Natural killer cell treated with Interleukin-12 subunit alpha and Interleukin-12 subunit beta and Interleukin-15 and Interleukin-18, amount 100 ng/mL, for 72 hours (primary cell): ENCODE measurements around the gene ACHE. TPM values are rescaled to one million over a fixed set of nuclear protein-coding genes. Genes with fewer than 3 reads are reported as not detected.
"Not testable (repeated sequence)": the region's sequence is repeated elsewhere in the genome, so short reads cannot be mapped to it uniquely, and the experiment has no call there.

ENCODE experiments used
- ATAC-seq, 2 donors: fragments of 150-1000 bp; cut with Tn5 transposase in 1 of 2; sonication (Bioruptor Pico), chemical (Tn5 transposase) in 1 of 2; 2 replicates each; pipeline ENCODE4 v1.10.0; 2021
- DNase-seq: peaks from one replicate; pipeline ENCODE4 v3.0.0; 2022; ENCODE audit warnings: low spot score
- H3K27ac Mint-ChIP-seq, 2 donors: 1 replicate in 1 of 2; 2 replicates in 1 of 2; pipeline ENCODE4 v1.8.0; 2022; ENCODE audit warnings: mixed read lengths in 2 of 2, mild to moderate bottlenecking in 1 of 2, moderate library complexity in 1 of 2
- H3K27me3 Mint-ChIP-seq, 2 donors: 1 replicate in 1 of 2; 2 replicates in 1 of 2; pipeline ENCODE4 v1.8.0; 2022; ENCODE audit warnings: mixed read lengths in 2 of 2
- H3K36me3 Mint-ChIP-seq: one replicate; pipeline ENCODE4 v1.8.0; 2022; ENCODE audit warnings: mixed read lengths
- H3K4me1 Mint-ChIP-seq, 2 donors: 1 replicate in 1 of 2; 2 replicates in 1 of 2; pipeline ENCODE4 v1.8.0; 2022; ENCODE audit warnings: low read depth in 2 of 2, mixed read lengths in 2 of 2, mild to moderate bottlenecking in 1 of 2
- H3K4me3 Mint-ChIP-seq: one replicate; pipeline ENCODE4 v1.8.0; 2022; ENCODE audit warnings: mixed read lengths
- H3K9me3 Mint-ChIP-seq: 2 replicates; pipeline ENCODE4 v1.8.0; 2022; ENCODE audit warnings: mixed read lengths
- total RNA-seq, 2 donors: library from RNA; stranded (reverse); gene quantifications; one replicate each; pipeline ENCODE4 v1.2.3, GENCODE V29; 2022

Gene ACHE
- total RNA-seq, 2 donors from 2014 or later = 0.64 to 0.73 TPM

DNA sequence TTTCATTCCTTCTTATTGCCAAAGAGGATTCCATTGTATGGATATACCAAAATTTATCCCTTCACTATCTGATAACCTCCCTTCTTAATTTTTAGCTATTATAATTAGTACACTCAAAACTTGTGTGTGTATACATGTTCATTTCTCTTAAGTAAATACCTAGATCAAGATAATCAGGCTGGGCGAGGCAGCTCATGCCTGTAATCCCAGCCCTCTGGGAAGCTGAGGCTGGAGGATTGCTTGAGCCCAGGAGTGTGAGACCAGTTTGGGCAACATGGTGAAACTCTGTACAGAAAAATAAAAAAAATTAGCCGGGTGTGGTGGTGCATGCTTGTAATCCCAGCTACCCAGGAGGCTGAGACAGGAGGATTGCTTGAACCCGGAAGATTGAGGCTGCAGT, 15.8 kb upstream of the ACHE start:
- H3K27ac Mint-ChIP-seq = no peak overlapping the region
- peaks cover 0 to 7% of the 10 kb centered on the region in 2 donors for H3K27me3 Mint-ChIP-seq
- no peak for DNase-seq
- no peaks in the 10 kb centered on the region for H3K9me3 Mint-ChIP-seq
- H3K4me1 Mint-ChIP-seq = no peaks in the 10 kb centered on the region
- no peak for ATAC-seq
- no peak overlapping the region for H3K4me3 Mint-ChIP-seq
- H3K36me3 Mint-ChIP-seq = no peaks in the 10 kb centered on the region

DNA sequence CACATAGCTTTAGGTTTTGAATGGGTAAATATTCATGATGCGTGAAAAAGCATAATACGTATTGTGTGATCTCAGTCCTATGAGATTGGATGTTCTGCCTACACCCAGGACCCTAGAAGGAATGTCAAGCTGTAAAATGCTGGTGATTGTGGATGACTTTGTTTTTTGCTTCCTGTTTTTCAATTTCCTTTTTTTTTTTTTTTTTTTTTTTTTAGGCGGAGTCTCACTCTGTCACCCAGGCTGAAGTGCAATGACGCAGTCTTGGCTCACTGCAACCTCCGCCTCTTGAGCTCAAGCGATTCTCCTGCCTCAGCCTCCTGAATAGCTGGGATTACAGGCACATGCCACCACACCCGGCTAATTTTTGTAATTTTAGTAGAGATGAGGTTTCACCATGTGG, 14.8 kb upstream of the ACHE start:
- H3K4me3 Mint-ChIP-seq, ATAC-seq, H3K4me1 Mint-ChIP-seq, H3K27ac Mint-ChIP-seq, H3K36me3 Mint-ChIP-seq, DNase-seq, H3K27me3 Mint-ChIP-seq, H3K9me3 Mint-ChIP-seq: not testable (repeated sequence)

DNA sequence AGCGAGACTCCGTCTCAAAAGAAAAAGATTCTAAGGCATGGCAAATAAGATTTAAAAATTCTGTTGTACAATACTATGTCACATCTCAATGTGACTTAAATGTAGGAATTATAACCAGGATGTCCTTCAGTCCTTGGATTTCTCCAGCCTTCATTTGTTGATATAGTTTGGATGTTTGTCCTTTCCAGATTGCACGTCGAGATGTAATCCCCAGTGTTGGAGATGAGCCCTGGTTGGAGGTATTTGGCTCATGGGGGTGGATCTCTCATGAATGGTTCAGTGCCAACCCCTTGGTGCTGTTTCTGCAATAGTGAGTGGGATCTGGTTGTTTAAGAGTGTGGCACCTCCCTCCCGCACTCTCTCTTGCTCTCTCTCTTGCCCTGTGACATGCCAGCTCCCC, 12.8 kb upstream of the ACHE start:
- H3K27me3 Mint-ChIP-seq = peaks cover 0 to 3% of the 10 kb centered on the region in 2 donors
- no peaks in the 10 kb centered on the region for H3K36me3 Mint-ChIP-seq
- DNase-seq (no peak), ATAC-seq (no peak)
- no peak overlapping the region for H3K27ac Mint-ChIP-seq
- H3K4me3 Mint-ChIP-seq = no peak overlapping the region
- H3K4me1 Mint-ChIP-seq = no peaks in the 10 kb centered on the region
- H3K9me3 Mint-ChIP-seq = no peaks in the 10 kb centered on the region

DNA sequence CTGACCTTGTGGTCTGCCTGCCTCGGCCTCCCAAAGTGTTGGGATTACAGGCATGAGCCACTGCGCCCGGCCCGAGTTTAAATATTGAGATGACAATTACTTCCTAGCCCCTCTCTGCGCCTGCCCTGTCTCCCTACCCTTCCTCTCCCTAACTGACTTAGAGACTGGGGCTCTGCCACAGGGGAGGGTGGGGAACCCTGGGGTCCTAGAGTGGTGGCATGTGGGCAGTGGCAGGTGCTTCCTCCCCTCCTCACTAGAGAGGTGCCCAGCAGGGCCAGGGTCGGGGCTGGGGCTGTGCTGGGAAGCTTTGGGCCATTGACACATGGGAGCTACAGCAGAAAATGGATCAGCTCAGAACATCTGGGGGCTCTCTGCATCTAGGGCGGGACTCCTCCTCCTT, 7.0 kb upstream of the ACHE start:
- Mint-ChIP-seq H3K9me3 (no peaks in the 10 kb centered on the region), H3K27me3 (peaks cover 13 to 19% of the 10 kb centered on the region in 2 donors), H3K36me3 (no peaks in the 10 kb centered on the region), H3K4me3 (no peak overlapping the region), H3K27ac (no peak overlapping the region), H3K4me1 (no peaks in the 10 kb centered on the region)
- DNase-seq (no peak), ATAC-seq (no peak)

DNA sequence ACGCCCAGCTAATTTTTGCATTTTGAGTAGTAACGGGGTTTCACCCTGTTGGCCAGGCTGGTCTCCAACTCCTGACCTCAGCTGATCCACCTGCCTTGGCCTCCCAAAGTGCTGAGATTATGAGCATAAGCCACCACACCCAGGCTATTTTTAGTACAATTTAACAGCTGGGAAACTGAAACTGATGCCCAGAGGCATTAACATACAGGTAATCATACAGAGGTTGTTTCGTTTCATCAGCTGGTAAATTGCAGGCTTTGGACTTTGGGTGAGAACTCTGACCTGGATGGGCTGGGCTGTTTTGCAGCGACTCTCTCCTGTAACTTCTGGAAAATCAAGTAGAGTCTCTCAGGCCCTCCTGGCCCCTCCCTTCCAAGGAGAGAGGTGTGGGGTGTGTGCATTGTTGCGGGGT, 6.2 kb upstream of the ACHE start:
- no peak overlapping the region for H3K4me3 Mint-ChIP-seq
- peaks cover 18 to 21% of the 10 kb centered on the region in 2 donors for H3K27me3 Mint-ChIP-seq
- no peaks in the 10 kb centered on the region for H3K9me3 Mint-ChIP-seq
- no peaks in the 10 kb centered on the region for H3K4me1 Mint-ChIP-seq
- ATAC-seq (no peak), DNase-seq (no peak)
- H3K27ac Mint-ChIP-seq = no peak overlapping the region
- no peaks in the 10 kb centered on the region for H3K36me3 Mint-ChIP-seq

DNA sequence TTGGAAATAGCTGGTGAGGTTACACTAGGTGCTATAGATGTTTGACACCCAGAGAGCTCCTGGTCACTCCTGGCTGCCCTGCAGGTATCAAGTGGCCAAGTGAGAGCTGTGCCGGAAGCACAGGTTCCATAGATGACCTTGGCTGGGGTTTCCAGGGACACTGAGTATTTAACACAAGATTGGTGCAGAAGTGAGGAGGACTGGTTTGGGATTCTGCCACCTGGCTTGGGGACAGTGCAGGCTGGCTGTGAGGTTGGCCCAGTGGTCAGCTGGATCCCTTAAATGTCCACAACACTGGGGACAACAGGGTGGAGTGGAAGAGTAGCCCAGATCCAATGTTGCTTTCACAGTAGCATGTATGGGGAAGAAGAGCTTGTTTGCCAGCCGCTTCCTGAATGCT, 5.3 kb upstream of the ACHE start:
- Mint-ChIP-seq H3K27ac (no peak overlapping the region), H3K36me3 (no peaks in the 10 kb centered on the region), H3K4me3 (no peak overlapping the region), H3K4me1 (peaks cover 5% of the 10 kb centered on the region in 2 donors), H3K27me3 (peaks cover 24 to 26% of the 10 kb centered on the region in 2 donors), H3K9me3 (no peaks in the 10 kb centered on the region)
- DNase-seq = no peak
- no peak for ATAC-seq

DNA sequence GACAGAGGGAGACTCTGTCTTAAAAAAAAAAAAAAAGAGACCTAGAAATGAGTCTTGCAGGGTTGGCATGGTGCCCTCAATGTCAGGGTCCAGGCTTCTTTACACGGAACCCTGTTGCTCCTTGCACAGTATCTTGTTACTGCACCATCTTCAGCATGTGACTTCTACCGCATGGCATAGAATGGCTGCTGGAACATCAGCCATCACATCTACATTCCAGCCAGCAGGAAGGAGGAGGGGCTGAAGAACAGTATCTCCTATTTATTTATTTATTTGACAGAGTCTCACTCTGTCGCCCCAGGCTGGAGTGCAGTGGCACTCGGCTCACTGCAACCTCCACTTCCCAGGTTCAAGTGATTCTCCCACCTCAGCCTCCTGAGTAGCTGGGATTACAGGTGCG, 3.7 kb upstream of the ACHE start:
- Mint-ChIP-seq H3K4me3 (no peak overlapping the region), H3K36me3 (no peaks in the 10 kb centered on the region), H3K27me3 (peaks cover 26 to 28% of the 10 kb centered on the region in 2 donors), H3K9me3 (no peaks in the 10 kb centered on the region), H3K27ac (no peak overlapping the region), H3K4me1 (peaks cover 6 to 9% of the 10 kb centered on the region in 2 donors)
- ATAC-seq = no peak
- no peak for DNase-seq

DNA sequence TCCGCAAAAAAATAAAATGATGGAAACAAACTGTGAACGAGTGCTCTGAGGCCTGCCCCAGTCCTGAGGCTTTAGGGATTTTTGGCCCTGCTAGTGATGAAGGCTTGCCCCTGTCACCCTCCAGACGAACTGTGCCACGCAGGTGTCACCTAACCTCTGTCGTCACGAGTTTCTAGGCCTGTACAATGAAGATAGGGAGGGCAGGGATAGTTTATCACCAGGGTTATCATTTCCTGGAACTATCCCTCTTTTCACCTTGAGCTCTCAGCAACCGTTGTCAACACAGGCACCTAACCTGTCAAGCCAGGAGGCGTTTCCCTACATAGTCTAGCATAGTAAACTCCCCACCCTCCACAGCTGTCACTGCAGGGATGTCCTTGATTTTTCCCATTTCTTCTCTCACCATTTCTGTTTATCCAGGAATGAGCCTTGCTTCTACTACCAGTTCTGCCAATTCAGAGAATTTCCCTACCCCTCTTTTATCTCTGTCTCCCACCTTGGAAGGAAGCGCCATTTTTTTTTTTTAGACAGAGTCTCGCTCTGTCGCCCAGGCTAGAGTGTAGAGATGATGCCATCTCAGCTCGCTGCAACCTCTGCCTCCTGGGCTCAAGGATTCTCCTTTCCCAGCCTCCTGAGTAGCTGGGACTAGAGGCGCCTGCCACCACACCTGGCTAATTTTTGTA, 2.2 kb upstream of the ACHE start:
- no peak for ATAC-seq
- Mint-ChIP-seq H3K9me3 (no peaks in the 10 kb centered on the region), H3K27ac (no peak overlapping the region), H3K4me1 (peaks cover 6 to 9% of the 10 kb centered on the region in 2 donors), H3K36me3 (no peaks in the 10 kb centered on the region), H3K27me3 (peaks cover 28 to 30% of the 10 kb centered on the region in 2 donors), H3K4me3 (peak overlapping the region; percentile 44)
- no peak for DNase-seq

DNA sequence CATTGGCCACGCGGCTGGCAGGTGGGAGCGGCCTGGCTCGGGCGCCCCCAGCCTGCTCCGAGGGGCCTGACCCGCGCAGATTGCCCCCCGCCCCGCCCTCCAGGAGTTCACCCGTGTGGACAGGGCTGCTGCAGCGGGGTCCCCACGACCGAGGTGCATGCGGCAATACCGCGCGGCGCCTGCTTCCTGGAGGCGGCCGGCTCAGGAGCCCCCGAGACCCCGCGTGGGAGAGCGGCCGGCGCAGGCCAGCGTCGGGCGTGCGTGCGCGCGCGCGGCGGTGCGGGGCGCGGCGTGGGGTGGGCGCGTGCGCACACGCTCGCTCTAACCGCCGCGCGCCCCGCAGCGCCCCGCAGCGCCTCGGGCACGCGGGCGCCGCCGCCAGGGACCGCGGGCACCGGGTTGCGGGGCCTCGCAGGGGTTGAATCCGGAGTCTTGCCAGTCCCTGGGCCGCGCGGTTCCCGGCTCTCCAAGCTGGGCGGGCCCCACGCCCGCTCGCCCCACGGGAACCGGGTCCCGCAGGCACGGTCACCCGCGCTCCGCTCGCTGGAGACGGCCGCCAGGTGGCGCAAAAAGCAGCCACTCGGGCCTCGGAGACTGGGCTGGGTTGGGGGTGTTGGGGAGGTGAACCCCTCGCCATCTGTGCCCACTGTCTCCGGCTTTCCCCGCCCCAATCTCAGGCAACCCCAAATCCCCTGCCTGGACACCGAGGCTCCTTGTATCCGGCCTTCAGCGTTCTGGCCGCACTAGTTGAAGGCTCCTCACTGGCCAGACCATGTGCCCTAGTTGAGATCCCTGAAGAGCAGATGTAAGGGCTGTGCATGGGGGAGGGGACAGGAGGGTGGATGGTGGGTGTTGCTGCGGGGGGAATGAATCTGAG, 1.3 kb upstream of the ACHE start:
- Mint-ChIP-seq H3K36me3 (no peaks in the 10 kb centered on the region), H3K27me3 (peaks cover 36 to 37% of the 10 kb centered on the region in 2 donors), H3K4me1 (peaks cover 7 to 11% of the 10 kb centered on the region in 2 donors), H3K27ac (no peak overlapping the region), H3K9me3 (no peaks in the 10 kb centered on the region), H3K4me3 (no peak overlapping the region)
- DNase-seq (no peak), ATAC-seq (peak; percentile 37 to 57)

DNA sequence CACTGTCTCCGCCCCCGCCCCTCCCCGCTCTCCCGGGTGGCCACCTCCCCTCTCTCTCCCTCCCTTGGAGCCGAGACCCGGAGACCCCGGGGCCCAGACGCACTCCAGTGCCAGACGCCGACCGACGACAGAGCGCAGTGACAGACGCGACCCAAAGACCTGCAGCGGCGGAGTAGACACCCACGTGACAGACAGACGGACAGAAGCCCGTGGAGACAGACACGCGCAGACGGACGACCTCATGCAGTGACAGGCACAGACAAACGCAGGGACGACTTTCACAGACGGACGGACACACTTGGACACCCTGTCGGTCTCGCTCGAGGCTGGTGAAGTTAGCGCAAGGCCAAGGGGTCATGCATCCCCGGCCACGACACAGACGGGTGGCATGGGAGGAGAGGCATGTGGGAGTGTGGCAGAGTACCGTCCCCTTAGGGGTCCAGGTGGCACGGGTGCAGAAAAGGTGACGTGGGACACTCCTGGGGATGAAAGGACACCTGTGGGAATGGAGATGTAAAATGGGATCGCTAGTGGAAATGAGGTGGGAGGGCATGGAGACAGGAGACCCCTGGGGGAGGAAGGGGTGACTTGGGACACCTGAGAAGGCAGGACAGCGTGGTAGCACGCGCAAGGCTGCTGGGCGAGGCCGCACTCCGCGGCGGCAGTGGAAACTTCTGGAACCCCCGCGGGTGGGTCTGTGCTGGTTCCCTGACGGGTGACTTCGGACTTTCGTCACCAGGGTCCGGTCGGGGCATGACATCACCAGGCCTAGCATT, 456 bp upstream of the ACHE start:
- Mint-ChIP-seq H3K36me3 (no peaks in the 10 kb centered on the region), H3K27ac (peak overlapping the region in 1 of 2 donors; percentile 20), H3K27me3 (peaks cover 42 to 46% of the 10 kb centered on the region in 2 donors), H3K4me1 (peaks cover 15 to 16% of the 10 kb centered on the region in 2 donors), H3K9me3 (no peaks in the 10 kb centered on the region), H3K4me3 (peak overlapping the region; percentile 91)
- ATAC-seq = peak in 1 of 2 donors; percentile 65
- DNase-seq = no peak

DNA sequence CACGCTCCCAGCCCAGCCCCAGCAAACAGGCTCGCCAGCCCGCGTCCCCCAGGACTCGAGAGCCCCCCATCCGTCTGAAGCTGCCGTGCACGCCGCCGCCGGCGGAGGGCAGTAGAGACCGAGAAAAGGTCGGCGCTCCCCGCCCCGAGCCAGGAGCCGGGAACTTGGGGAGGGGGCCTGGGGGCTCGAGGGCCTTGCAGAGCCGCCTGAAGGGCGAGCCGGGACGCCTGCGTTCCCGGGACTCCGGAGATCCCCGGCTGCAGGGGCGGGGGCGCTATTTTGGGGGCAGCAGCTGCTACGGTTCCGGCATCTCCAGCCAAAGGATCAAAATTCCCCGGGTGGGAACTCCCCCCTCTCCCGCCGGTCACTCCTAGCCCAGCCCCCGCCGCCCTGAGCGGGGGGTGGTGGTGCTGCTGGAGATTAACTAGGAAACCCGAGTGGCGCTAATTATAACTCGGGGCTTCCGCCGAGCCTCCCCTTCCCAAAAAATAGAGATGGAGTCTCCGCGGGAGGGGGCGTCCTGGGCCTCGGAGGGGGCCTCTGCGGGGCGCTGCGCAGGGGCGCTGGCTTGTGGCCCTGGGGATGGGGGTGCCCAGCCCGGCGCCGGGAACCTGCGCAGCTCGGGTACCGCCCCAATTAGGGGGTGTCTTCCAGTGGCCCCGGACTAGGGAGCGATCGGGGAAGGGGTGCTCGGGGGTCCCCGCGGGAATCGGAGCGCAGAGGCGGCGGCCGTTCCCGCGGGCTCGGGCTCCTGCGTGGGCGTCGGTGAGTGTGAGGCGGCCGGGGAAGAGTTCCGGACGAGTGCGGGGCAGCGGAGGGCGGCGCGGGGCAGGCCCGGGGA, 608 bp downstream of the ACHE start:
- Mint-ChIP-seq H3K27ac (no peak overlapping the region), H3K9me3 (no peaks in the 10 kb centered on the region), H3K4me3 (no peak overlapping the region), H3K4me1 (peaks cover 21 to 23% of the 10 kb centered on the region in 2 donors), H3K36me3 (no peaks in the 10 kb centered on the region), H3K27me3 (peaks cover 36 to 41% of the 10 kb centered on the region in 2 donors)
- ATAC-seq (peak in 1 of 2 donors; percentile 37), DNase-seq (no peak)

DNA sequence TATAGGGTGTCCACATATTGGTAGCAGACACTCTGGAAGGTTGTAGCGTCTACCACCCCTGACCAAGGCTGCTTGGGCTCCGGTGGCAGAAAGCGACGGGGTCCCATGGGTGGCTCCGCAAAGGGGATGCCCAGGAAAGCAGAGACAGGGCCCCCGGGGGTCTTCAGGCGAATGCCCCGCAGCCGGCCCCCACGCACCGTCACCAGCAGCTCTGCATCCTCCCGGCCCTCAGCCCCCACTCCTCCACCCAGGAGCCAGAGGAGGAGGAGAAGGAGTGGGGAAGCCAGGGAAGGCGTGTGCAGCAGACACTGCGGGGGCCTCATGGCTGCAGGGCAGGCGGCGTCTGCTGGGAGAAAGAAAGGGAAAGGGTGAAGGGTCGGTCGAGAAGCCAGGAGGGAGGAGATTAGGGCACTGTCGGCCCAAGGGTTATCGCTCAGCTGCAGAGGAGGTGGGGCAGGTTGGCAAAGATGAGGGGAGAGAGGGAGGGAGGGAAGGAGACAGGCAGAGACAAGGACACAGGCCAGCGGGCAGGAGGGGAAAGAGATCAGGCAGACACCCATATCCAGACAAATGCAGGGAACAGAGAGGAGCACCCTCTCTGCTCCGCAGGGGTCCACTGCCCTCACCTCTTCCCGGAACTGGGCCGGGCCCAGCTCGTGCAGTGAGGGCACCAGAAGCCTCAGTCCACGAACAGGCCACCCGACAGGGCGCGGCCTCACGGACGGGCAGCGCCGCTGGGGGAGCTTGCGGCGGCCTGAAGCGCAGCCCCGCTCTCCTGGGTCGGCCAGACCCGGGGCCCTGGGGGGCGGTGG, 1.6 kb downstream of the ACHE start:
- Mint-ChIP-seq H3K4me3 (peak overlapping the region; percentile 34), H3K4me1 (peaks cover 22 to 23% of the 10 kb centered on the region in 2 donors), H3K27me3 (peaks cover 34 to 41% of the 10 kb centered on the region in 2 donors), H3K27ac (no peak overlapping the region), H3K36me3 (no peaks in the 10 kb centered on the region), H3K9me3 (no peaks in the 10 kb centered on the region)
- no peak for ATAC-seq
- no peak for DNase-seq
